Esophagus squamous epithelium (tissue), 4 donors: ENCODE data around the gene SPATA12.

Experiments
- POLR2A ChIP-seq, 4 donors: fragments of 450-650 bp; IDR thresholded peaks; one replicate each; pipeline ENCODE4 v1.6.1; 2017; ENCODE audit warnings: antibody characterized with exemption in 4 of 4, mild to moderate bottlenecking in 4 of 4, moderate library complexity in 3 of 4
- TF ChIP-seq, protein P1 (sequence below), 6 experiments: fragments of 450-650 bp in 4 of 6; fragments of 200-600 bp in 2 of 6; sonication (generic) in 2 of 6; IDR thresholded peaks; one replicate each; pipeline ENCODE4 v1.5.1; 2016 to 2019; ENCODE audit warnings: antibody characterized with exemption in 6 of 6, mild to moderate bottlenecking in 4 of 6, moderate library complexity in 4 of 6

DNA sequence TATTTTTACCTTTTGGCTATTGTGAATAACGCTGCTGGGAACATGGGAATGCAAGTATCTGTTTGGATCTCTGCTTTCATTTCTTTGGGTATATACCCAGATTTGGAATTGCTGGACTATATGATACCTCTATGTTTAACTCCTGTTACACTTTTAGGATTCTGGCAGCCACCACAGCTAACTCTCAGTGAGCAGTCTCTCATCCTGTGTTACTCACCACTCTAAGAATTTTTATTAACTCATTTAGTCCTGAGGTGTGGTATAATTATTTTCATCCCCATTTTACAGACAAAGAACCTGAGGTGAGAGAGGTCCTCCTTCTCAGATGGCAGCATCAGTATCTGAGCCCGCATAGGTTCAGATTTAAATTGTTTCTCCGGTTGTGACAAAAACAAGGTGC lies 1.1 kb downstream of the SPATA12 start:
- TF ChIP-seq, protein P1, sequence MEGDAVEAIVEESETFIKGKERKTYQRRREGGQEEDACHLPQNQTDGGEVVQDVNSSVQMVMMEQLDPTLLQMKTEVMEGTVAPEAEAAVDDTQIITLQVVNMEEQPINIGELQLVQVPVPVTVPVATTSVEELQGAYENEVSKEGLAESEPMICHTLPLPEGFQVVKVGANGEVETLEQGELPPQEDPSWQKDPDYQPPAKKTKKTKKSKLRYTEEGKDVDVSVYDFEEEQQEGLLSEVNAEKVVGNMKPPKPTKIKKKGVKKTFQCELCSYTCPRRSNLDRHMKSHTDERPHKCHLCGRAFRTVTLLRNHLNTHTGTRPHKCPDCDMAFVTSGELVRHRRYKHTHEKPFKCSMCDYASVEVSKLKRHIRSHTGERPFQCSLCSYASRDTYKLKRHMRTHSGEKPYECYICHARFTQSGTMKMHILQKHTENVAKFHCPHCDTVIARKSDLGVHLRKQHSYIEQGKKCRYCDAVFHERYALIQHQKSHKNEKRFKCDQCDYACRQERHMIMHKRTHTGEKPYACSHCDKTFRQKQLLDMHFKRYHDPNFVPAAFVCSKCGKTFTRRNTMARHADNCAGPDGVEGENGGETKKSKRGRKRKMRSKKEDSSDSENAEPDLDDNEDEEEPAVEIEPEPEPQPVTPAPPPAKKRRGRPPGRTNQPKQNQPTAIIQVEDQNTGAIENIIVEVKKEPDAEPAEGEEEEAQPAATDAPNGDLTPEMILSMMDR (IDR thresholded peaks at IDR 0.05), result no peak
- TF ChIP-seq POLR2A (IDR thresholded peaks at IDR 0.05), result no peak
